ENCODE measurements around the gene HACD1. TPM values are rescaled to one million over a fixed set of nuclear protein-coding genes. Genes with fewer than 3 reads are reported as not detected.

HACD1 gene
- total and polyA plus RNA-seq, 11 donors = 80.0 to 291 (median 155) TPM

GRCh38 chr10:17561111-17561510, 56.1 kb downstream of the HACD1 start:
- no peaks in the 10 kb centered on the region for H3K4me1 ChIP-seq
- H3K36me3 ChIP-seq = no peaks in the 10 kb centered on the region
- TF ChIP-seq POLR2A (IDR thresholded peaks at IDR 0.05) (no peak), CTCF (IDR thresholded peaks at IDR 0.05) (no peak)
- ATAC-seq (no peak), DNase-seq (no peak)
- no peaks in the 10 kb centered on the region for H3K27me3 ChIP-seq
- no peaks in the 10 kb centered on the region for H3K9me3 ChIP-seq
- no peak overlapping the region for H3K27ac ChIP-seq
- no peak overlapping the region for H3K4me3 ChIP-seq
- 88 to 91% (median 91%) methylated on average over 2 of the region's 2 CpGs for WGBS, 4 donors
- intact Hi-C loops (cut with DNase I) = no loop called here

- Histone ChIP-seq H3K4me1 (no peaks in the 10 kb centered on the region), H3K4me3 (no peak overlapping the region), H3K36me3 (no peaks in the 10 kb centered on the region), H3K27ac (no peak overlapping the region), H3K9me3 (no peaks in the 10 kb centered on the region), H3K27me3 (no peaks in the 10 kb centered on the region)
- no peak for ATAC-seq
- DNase-seq = no peak
- intact Hi-C loops (cut with DNase I) = no loop called here
- 62 to 92% (median 74%) methylated on average over 3 of the region's 3 CpGs for WGBS, 4 donors
- TF ChIP-seq POLR2A (IDR thresholded peaks at IDR 0.05) (no peak), CTCF (IDR thresholded peaks at IDR 0.05) (no peak)
These were observed 59.7 kb downstream of the HACD1 start for GRCh38 chr10:17557459-17557858.

GRCh38 chr10:17548770-17549169, 68.4 kb downstream of the HACD1 start:
- ATAC-seq = no peak
- no peaks in the 10 kb centered on the region for H3K27me3 ChIP-seq
- no peaks in the 10 kb centered on the region for H3K9me3 ChIP-seq
- 55 to 66% (median 59%) methylated on average over 3 of the region's 3 CpGs for WGBS, 4 donors
- H3K4me3 ChIP-seq = no peak overlapping the region
- H3K36me3 ChIP-seq = no peaks in the 10 kb centered on the region
- TF ChIP-seq POLR2A (IDR thresholded peaks at IDR 0.05) (no peak), CTCF (IDR thresholded peaks at IDR 0.05) (no peak)
- DNase-seq = no peak
- no peak overlapping the region for H3K27ac ChIP-seq
- no peaks in the 10 kb centered on the region for H3K4me1 ChIP-seq
- intact Hi-C loops (cut with DNase I) = no loop called here

- Histone ChIP-seq H3K27me3 (no peaks in the 10 kb centered on the region), H3K27ac (no peak overlapping the region), H3K9me3 (no peaks in the 10 kb centered on the region), H3K36me3 (no peaks in the 10 kb centered on the region), H3K4me1 (no peaks in the 10 kb centered on the region), H3K4me3 (no peak overlapping the region)
- TF ChIP-seq POLR2A (IDR thresholded peaks at IDR 0.05) (no peak), CTCF (IDR thresholded peaks at IDR 0.05) (no peak)
- DNase-seq = no peak
- WGBS, 4 donors = 69 to 86% (median 80%) methylated on average over 2 of the region's 2 CpGs
- no peak for ATAC-seq
- intact Hi-C loops (cut with DNase I) = no loop called here
These were observed 69.0 kb downstream of the HACD1 start for GRCh38 chr10:17548162-17548561.

All from heart left ventricle (tissue), 16 donors.